GM10248 (cell line): Measurements from ENCODE around the gene AP1S1.
A peak's percentile ranks its signal among the peaks of the same experiment; 100 is the strongest.
"Not testable (repeated sequence)": the region's sequence is repeated elsewhere in the genome, so short reads cannot be mapped to it uniquely, and the experiment has no call there.

ENCODE experiments used
- CTCF ChIA-PET: fragments of 300-600 bp; sonication (Branson Sonifier 250); formaldehyde crosslinking; extraction: SDS; loops from one replicate; lab custom pipeline; 2021; ENCODE audit warnings: antibody characterized with exemption; lab: Yijun Ruan, JAX
- POLR2A ChIA-PET: fragments of 350-650 bp; sonication (Branson Sonifier 250); formaldehyde crosslinking; extraction: SDS; loops from one replicate; lab custom pipeline; 2020; ENCODE audit warnings: antibody characterized with exemption; lab: Yijun Ruan, JAX
- DNase-seq: peaks from one replicate; pipeline ENCODE4 v3.0.0; 2012; ENCODE audit errors: extremely low spot score
- CTCF ChIP-seq: IDR thresholded peaks from 2 replicates; pipeline ENCODE4 v1.5.1; 2012; ENCODE audit warnings: mild to moderate bottlenecking, low read depth; ENCODE audit errors: extremely low read depth, missing control alignments, control extremely low read depth

The AP1S1 gene

GRCh38 chr7:101153969-101154692 lies at the start of gene AP1S1:
TSS of gene AP1S1 (plus strand) at chr7:101154476. CDS start at chr7:101154515, 39 bp downstream.
- ChIA-PET POLR2A (interaction anchor here (0.6 kb wide), 1 partner anchor 11 kb away, joined by 3 read pairs; the partner anchor contains the start of gene VGF), CTCF (interaction anchor here (0.8 to 3.0 kb wide), 4 partner anchors 11 to 128 kb away, joined by 3 to 31 read pairs (median 4); no protein-coding TSS in a partner anchor)

GRCh38 chr7:101104799-101105198 lies 49.5 kb upstream of the AP1S1 start:
- ChIA-PET CTCF (interaction anchor here (1.4 to 2.3 kb wide), 3 partner anchors 27 to 40 kb away, joined by 3 to 7 read pairs (median 5); no protein-coding TSS in a partner anchor), POLR2A (no interaction called here)

More at GRCh38 chr7:101153969-101154692, at the start of gene AP1S1:
- no peak for TF ChIP-seq CTCF
- peak; percentile 99 for DNase-seq

GRCh38 chr7:101105248-101105647 lies 49.0 kb upstream of the AP1S1 start:
- CTCF ChIA-PET, result interaction anchor here (1.4 to 2.3 kb wide), 4 partner anchors 11 to 39 kb away, joined by 3 to 7 read pairs (median 5); no protein-coding TSS in a partner anchor
- POLR2A ChIA-PET, DNase-seq: not testable (repeated sequence)

More at GRCh38 chr7:101104799-101105198, 49.5 kb upstream of the AP1S1 start:
- no peak for DNase-seq
- no peak for TF ChIP-seq CTCF

- no peak for TF ChIP-seq CTCF
- no peak for DNase-seq
- POLR2A ChIA-PET, result no interaction called here
- CTCF ChIA-PET, result interaction anchor here (1.4 kb wide), 1 partner anchor 12 kb away, joined by 5 read pairs; no protein-coding TSS in a partner anchor
These were observed 47.9 kb upstream of the AP1S1 start for GRCh38 chr7:101106386-101106785.

GRCh38 chr7:101108330-101108857 lies 45.9 kb upstream of the AP1S1 start:
- peak; percentile 73 for DNase-seq
- ChIA-PET CTCF (interaction anchor here (0.7 to 5.7 kb wide), 9 partner anchors 8 to 136 kb away, joined by 3 to 24 read pairs (median 4); partner anchors contain the start of gene SERPINE1), POLR2A (no interaction called here)
- TF ChIP-seq CTCF, result no peak

- CTCF ChIA-PET, result interaction anchor here (0.7 to 5.7 kb wide), 9 partner anchors 8 to 135 kb away, joined by 3 to 24 read pairs (median 4); partner anchors contain the start of gene SERPINE1
- no peak for TF ChIP-seq CTCF
- POLR2A ChIA-PET, result no interaction called here
These were observed 45.3 kb upstream of the AP1S1 start for GRCh38 chr7:101108961-101109360.

More at GRCh38 chr7:101108961-101109360, 45.3 kb upstream of the AP1S1 start:
- peak; percentile 24 for DNase-seq
